HG03103 (cell line): Measurements from ENCODE around the gene MYO1A.
"Not testable (repeated sequence)": the region's sequence is repeated elsewhere in the genome, so short reads cannot be mapped to it uniquely, and the experiment has no call there.

Experiments used
- ATAC-seq: cut with Tn5 transposase; IDR thresholded peaks from one replicate; pipeline ENCODE4 v1.9.1; 2021; ENCODE audit warnings: low read depth; ENCODE audit not compliant: unreplicated experiment

Gene MYO1A

DNA sequence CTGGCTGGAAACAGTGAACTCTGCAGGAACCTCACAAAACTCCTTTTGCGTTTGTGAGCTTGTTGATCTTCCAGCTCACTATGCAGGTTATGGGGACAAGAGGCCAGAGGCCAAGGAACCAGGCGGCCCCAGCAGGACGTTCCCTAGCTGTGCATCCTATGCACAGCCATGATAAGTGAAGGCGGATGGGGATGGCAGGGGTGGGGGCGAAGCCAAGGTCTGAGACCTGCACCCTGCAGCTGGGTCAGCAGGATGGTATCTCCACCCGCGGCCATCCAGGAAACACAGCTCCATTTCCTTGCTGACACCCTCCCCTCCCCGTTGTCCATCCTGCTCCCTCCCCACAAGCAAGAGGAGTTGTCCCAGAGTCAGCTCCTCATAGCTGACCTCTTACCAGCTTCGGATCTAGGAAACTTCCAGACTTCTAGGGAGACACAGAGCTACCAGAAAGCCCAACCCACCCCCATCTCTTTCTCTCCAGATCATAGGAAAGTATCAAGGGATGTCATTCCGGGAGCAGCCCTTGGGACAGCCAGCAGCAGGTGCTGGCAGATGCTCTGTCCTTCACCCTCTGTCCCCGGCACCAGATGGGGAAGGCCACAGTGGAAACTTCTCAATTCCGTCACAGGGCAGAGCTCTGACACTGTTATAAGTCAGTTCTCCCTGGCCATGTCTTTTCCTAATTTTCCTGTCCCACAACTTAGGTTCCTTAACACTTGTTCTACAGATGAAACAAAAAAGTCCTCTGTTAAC lies 53.0 kb downstream of the MYO1A start:
- no peak for ATAC-seq

DNA sequence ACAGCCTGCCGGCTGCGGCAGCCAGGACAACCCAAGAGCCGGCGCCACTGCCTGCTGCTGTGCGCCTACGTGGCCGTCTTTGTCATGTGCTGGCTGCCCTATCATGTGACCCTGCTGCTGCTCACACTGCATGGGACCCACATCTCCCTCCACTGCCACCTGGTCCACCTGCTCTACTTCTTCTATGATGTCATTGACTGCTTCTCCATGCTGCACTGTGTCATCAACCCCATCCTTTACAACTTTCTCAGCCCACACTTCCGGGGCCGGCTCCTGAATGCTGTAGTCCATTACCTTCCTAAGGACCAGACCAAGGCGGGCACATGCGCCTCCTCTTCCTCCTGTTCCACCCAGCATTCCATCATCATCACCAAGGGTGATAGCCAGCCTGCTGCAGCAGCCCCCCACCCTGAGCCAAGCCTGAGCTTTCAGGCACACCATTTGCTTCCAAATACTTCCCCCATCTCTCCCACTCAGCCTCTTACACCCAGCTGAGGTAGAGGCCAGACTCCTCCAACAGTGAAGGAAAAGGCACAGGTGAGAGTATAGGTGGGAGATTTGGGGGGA lies 53.9 kb downstream of the MYO1A start:
- no peak for ATAC-seq

DNA sequence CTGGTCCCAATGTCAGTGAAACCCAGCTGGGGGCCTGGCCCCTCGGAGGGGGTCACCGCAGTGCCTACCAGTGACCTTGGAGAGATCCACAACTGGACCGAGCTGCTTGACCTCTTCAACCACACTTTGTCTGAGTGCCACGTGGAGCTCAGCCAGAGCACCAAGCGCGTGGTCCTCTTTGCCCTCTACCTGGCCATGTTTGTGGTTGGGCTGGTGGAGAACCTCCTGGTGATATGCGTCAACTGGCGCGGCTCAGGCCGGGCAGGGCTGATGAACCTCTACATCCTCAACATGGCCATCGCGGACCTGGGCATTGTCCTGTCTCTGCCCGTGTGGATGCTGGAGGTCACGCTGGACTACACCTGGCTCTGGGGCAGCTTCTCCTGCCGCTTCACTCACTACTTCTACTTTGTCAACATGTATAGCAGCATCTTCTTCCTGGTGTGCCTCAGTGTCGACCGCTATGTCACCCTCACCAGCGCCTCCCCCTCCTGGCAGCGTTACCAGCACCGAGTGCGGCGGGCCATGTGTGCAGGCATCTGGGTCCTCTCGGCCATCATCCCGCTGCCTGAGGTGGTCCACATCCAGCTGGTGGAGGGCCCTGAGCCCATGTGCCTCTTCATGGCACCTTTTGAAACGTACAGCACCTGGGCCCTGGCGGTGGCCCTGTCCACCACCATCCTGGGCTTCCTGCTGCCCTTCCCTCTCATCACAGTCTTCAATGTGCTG lies 54.6 kb downstream of the MYO1A start:
- no peak for ATAC-seq

DNA sequence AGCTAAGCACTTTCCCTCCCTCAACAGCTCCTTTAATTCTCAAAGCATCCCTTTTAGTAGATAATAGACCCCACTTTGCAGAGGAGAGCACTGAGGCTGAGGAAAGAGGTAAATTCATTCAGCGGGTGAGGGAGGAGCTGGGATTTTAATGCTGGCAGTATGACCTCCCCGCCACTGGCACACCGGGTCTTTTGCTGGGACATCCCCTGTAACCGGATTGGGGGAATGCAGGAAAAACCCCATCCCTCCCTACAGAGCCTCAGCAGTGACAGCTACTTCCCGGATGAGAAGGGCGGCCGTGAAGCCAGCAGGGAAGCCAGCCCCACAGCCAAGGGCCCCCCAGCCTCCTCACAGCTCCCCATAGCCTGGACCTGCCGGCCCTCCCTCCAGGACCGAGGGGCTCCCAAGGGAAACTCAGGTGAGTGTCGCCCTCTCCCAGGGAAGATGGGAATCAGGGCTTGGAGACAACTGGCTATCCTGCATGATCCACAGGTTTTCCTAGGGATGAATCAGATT lies 55.6 kb downstream of the MYO1A start:
- no peak for ATAC-seq

DNA sequence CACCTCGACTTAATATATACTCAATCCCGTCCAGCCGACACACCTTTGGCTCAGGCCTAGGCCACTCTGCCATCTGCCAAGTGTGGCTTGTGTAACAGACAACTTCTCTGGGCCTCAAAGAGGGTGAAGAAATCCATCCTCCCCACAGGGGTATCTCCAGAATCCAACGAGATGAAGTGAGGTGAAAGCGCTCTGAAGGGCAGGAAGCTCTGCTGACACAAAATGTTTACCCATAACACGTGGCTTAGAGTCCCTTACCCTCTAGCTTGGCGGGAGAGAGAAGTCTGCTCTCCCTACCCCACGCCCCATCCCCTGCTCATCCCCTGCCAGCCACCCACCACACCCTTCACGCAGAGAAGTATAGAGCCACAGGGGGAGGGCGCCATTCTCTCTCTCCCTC lies 56.6 kb downstream of the MYO1A start:
- ATAC-seq = no peak

DNA sequence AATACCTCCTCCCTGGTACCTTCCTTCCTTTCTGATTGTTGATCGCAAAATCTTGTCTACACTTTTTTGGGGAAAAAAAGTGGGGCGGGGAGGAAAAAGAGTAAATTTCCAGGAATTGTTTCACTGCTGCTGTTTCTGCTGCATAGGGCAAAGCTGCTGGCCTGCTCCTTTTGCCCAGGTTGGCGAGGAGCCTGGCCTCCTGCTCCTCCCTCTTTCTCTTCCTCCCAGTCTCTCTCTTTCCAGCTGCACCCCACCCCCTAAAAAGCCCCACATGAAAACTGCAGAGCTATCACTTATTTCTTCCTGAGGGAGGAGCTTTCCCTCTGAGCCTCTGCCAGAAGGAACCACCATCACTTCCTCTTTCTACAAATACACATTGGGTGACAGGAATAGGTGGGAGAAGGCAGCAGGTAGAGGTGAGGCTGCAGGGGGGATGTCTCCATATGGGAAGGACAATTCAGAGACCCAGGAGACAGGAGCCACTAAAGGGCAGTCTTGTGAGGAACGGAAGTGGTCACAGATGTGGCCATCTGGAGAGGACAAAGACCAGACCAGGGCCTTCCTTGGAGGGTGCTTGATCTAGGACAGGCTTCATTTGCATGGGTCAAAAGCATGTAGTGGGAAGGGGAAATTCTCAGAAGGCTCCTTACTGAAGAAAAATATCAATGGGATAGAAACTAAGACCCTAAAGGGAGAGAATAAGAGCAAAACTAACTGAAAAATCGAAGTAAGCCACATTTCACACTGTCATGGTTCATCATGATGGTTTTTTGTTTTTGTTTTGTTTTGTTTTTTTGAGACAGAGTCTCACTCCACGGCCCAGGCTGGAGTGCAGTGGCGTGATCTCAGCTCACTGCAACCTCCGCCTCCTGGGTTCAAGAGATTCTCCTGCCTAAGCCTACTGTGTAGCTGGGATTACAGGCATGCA lies 58.3 kb downstream of the MYO1A start:
- no peak for ATAC-seq

DNA sequence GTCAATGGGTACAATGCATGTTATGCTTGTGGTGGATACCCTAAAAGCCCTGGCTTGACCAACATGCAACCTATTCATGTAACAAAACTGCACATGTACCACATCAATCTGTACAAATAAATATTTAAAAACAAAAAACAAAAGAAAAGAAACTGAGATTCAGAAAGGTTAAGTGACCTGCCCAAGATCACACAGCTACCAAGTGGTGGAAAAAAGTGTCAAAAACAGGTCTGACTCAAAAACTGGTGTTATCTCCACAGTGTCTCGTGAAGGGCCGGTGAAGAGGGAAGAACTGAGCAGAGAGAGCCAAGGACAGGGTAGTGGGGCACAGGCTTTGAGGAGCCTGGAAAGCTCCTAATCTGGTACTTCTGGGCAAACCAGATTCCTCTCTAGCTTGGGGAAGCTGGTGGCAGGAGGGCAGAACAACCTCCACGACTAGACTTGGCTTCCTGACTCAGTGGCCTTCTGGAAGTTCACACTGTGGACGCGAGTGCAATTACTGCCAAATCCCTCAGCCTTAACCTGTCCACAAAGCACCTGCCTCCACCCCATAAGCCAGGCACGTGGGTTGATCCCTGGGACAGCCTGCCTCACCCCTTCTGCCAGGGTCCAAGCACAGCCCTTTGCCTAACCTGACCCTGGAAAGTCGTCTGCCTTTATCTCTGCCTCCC lies 59.1 kb downstream of the MYO1A start:
- no peak for ATAC-seq

DNA sequence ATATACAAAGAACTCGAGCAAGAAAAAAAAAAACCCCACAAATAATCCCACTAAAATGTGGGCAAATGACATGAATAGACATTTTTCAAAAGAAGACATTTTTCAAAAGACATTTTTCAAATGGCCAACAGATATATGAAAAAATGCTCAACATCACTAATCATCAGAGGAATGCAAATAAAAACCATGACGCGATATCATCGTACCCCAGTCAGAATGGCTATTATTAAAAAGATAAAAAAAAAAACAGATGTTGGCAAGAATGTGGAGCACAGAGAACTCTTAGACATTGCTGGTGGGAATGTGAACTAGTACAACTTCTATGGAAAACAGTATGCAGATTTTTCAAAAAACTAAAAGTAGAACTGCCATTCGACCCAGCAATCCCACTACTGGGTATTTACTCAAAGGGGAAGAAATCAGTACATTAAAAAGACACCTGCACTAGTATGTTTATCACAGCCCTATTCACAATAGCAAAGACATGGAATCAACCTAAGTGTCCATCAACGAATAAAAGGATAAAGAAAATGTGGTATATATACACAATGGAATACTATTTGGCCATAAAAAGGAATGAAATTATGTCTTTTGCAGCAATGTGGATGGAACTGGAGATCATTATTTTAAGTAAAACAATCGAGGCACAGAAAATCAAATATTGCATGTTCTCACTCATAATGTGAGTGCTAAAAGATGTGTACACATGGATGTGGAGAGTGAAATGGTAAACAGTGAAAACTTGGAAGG lies 59.9 kb downstream of the MYO1A start:
- ATAC-seq = no peak

DNA sequence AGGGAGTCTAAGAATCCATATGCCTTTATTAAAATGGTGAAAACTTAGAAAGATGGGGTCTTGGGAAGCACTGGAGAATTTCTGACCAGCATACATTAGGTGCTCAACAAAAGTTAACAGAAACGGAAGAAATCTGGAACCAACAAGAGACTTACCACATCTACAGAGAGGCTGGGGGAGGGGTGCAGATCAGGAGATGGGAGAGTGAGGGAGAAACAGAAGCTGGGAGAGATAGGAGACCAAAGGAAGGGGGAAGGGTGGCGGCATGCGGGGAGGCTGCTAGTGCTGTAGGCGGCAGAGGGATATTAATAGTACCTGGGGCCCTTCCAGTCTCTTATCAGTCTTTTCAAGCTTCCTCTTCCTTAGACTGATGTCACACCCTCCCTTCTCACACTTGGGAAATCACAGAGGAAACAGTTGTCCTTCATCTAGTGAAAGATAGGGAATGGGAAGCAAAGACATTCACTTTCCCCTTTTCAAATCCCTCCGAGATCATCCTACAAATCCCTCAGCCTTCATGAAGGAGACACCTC lies 61.7 kb downstream of the MYO1A start:
- no peak for ATAC-seq

DNA sequence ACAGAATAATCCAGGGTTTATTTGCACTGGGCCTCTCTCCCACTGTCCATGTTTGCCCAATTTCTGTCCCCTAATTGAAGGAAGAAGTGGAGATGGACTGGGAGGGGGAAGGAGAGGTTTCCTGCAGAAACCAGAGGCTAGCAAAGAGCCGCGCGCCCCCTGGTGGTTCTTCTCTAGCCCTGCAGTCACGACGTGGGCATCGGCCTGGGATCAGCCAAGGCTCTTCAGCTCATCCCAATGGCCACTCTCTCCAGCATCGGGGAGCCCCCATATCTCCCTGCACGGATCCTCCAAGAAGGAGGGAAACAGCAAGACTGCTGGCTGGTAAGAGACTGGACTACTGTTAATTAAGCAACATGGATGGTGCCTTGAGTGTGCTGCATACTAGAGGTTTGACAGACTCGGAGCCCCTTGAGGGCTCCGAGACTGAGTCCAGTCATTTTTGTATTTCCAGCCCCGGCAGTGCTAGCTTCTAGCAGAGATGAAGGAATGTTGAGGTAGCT lies 62.3 kb downstream of the MYO1A start:
- no peak for ATAC-seq

DNA sequence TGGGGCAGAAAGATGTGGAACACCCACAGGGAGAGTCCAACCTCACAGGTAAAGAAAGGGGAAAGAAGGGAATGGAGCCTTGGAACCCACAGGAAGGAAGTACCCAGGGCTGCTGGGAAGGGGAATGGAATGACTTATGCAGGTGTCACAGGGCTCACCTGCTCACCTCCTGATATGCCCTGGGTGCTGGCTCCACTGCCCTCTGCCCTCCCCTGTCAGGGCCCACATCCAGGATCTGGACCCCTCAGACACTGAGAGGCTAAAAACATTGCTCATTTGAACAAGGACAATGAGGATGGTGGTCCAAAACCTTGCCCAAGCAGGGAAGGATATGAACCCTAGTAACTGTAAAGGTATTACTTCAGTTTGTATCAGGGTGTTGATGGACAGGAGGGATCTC lies 62.9 kb downstream of the MYO1A start:
- ATAC-seq = no peak

DNA sequence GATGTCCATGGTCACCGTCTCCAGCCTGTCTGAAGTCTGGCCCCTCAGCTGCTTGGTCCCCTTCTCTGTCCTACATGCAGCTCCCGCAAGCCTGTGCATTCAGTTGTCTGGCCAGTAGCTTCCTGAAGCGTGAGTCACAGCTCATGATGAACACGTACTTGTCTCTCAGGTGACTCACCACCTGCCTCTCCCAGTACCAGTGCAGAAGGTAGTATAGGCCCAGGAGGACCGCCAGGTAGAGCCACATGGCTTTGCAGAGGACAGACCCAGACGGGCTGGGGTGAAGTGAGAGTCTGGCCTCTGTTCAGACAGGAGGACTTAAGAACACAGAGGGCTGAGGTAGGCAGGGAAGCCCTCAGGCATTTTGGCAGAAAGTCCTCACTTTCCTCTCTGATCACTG lies 64.2 kb downstream of the MYO1A start:
- not testable (repeated sequence) for ATAC-seq

DNA sequence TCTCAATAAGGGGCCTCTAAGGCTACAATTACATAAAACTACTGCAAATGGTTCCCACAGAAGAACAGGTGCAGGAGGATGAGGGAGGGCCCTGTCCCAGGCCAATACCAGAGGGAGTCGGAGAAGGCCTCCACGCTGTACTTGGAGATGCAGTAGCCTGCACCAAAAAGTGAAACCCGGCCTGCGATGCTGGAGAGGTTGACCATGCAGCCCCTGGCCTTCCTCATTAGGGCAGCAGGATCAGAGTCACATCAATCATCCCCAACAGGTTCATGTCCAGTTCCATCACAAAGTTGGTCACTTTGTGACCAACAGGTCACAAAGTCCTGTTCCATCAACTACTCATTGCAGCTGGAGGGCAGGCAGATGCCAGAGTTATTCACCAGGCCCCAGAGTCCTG lies 66.5 kb downstream of the MYO1A start:
- no peak for ATAC-seq

DNA sequence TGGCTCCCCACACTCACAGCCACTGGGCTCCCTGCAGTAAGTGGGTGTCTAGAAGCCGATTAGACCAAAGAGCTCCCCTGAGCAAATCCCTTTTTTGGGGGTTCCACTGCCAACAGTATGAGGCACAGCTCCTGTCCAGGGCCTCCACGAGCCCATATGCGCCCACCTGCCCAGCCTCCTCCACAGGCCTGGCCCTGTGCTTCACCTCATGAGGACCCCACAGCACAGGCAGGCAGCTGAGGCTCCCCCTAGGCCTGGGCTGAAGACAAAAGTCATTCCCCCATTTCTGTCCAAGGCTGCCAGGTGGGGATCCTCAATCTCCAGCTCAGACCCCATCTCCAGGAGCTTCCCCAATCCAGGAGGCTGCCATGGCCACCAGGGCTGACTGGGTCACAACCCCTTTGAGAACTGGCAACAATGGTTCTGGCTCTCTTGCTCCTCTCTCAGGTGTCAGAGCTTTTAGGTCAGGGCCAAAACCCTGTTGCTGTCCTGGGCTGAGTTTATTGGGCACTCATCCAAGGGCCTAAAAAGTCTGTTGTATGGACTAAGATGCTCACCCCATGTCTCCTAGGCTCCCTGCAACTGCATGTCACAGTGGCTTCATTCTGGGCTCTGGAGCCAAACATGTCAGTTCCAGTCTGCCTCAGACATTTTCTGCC lies 67.2 kb downstream of the MYO1A start:
- ATAC-seq = not testable (repeated sequence)

DNA sequence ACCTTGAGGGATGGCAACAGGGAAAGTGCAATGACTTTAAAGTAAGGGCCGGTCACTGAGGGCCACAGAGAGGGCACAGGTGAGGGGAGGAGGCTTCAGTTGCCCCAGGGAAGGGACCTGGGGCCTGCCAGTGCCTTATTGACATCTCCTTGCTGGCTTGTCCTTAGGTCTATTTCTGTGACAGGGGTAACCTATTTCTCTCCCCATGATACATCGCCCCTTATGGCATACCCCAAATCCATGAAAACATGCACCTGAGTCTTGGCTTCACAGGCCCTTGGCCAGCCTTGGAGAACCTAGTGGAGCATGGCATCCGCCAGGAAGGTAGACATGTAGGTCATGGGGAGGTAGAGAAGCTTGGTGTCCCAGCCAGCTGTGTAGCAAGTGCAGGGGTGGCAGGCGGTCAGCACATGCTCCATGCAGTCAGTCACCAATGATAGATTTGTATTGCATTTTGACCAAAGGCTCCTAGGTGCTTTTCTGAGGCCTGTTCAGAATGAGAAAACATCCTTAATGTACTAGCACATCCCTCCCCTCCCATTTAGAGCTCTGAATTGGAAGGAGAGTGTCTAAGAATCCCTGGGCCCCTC lies 68.9 kb downstream of the MYO1A start:
- ATAC-seq = no peak

DNA sequence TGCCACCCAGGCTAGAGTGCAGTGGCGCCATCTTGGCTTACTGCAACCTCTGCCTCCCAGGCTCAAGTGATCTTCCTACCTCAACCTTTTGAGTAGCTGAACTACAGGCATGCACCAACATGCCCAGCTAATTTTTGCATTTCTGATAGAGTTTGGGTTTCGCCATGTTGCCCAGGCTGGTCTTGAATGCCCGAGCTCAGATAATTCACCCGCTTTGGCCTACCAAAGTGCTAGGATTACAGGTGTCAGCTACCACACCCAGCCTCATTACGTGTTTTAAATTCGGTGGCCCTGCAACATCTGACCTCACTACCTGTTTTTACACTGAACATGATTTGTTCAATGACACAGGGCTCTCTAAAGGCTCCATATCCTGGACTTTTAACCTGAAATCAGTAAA lies 69.7 kb downstream of the MYO1A start:
- no peak for ATAC-seq

DNA sequence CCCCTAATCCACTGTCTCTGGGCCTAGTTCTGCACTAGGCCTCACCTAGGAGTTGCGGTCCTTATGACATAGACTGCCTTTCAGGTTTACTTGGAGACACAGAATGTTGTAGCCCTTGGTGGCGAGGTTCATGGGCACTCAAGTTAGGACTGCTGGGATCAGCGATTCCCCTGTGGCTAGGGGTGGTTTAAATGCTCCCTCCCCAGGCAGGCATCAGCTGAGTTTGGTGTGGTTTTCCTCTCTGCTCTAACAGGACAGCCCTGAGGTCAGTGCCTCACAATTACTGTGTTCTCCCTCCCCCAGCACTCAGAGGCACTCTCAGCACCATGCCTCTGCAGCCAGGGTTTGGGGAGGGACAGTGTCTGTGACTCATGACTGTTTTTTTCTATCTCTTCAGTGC lies 70.3 kb downstream of the MYO1A start:
- no peak for ATAC-seq
